ENCODE results near the gene ARHGEF17.

DNA sequence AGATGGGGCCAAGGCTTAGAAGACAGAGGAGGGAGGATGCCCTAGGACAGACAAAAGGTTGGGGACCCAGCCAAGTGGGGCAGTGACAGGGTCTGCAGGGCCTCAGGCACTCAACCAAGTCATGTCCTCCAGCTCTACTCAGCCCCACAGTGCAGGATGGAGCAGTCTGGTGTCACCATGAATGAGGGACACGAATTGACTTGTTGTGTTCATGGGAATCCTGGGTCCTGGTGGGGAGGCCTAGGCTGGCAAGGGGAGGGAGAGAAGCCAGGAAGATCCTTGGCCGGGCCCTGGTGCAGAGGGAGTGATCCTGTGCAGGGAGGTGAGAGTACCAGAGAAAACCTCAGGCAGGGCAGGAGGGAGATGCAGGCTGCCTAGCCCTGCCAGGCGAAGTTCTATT, 24.0 kb upstream of the ARHGEF17 start:
- TF ChIP-seq, protein P1, sequence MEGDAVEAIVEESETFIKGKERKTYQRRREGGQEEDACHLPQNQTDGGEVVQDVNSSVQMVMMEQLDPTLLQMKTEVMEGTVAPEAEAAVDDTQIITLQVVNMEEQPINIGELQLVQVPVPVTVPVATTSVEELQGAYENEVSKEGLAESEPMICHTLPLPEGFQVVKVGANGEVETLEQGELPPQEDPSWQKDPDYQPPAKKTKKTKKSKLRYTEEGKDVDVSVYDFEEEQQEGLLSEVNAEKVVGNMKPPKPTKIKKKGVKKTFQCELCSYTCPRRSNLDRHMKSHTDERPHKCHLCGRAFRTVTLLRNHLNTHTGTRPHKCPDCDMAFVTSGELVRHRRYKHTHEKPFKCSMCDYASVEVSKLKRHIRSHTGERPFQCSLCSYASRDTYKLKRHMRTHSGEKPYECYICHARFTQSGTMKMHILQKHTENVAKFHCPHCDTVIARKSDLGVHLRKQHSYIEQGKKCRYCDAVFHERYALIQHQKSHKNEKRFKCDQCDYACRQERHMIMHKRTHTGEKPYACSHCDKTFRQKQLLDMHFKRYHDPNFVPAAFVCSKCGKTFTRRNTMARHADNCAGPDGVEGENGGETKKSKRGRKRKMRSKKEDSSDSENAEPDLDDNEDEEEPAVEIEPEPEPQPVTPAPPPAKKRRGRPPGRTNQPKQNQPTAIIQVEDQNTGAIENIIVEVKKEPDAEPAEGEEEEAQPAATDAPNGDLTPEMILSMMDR (IDR thresholded peaks at IDR 0.05 in 8 of 11, conservative IDR thresholded peaks at IDR 0.05 in 3 of 11): no peak
- no peak for TF ChIP-seq POLR2A (IDR thresholded peaks at IDR 0.05)
- TF ChIP-seq POLR2AphosphoS5 (IDR thresholded peaks at IDR 0.05): no peak

Measured in spleen (tissue), 7 donors.